Ovary (tissue), 10 donors: ENCODE measurements around the gene ULBP2. TPM values are rescaled to one million over a fixed set of nuclear protein-coding genes. Genes with fewer than 3 reads are reported as not detected.
A peak's percentile ranks its signal among the peaks of the same experiment; 100 is the strongest.

Experiments used
- DNase-seq, 5 donors: peaks; one replicate each; pipeline ENCODE4 v3.0.0-alpha.2; 2019 to 2020
- H3K27ac ChIP-seq, 2 donors: fragments of 200-600 bp; one replicate each; pipeline versions ENCODE4 v1.5.1 to v1.8.0; 2019 to 2022
- H3K27me3 ChIP-seq: fragments of 200-600 bp; one replicate; pipeline ENCODE4 v1.8.0; 2022
- H3K36me3 ChIP-seq: fragments of 200-600 bp; sonication (generic); one replicate; pipeline ENCODE4 v1.5.1; 2019
- H3K4me1 ChIP-seq: one replicate; pipeline ENCODE4 v1.8.1; 2013; ENCODE audit warnings: mild to moderate bottlenecking, moderate library complexity; ENCODE audit not compliant: insufficient read depth
- H3K4me3 ChIP-seq: fragments of 200-600 bp; sonication (generic); one replicate; pipeline ENCODE4 v1.5.1; 2017
- H3K9me3 ChIP-seq, 2 donors: fragments of 200-600 bp in 1 of 2; sonication (generic) in 1 of 2; one replicate each; pipeline versions ENCODE4 v1.5.1 to v1.8.1; 2013 to 2019; ENCODE audit warnings: mild to moderate bottlenecking in 1 of 2, moderate library complexity in 1 of 2
- EP300 ChIP-seq: sonication (generic); formaldehyde crosslinking; IDR thresholded peaks from one replicate; pipeline ENCODE4 v1.6.1; 2017; ENCODE audit warnings: antibody characterized with exemption
- POLR2A ChIP-seq: fragments of 450-650 bp; IDR thresholded peaks from one replicate; pipeline ENCODE4 v1.6.1; 2017; ENCODE audit warnings: antibody characterized with exemption, mild to moderate bottlenecking, moderate library complexity
- WGBS, 3 donors: extraction: QIAGEN DNeasy Blood & Tissue Kit in 1 of 3; methylation state at CpG; one replicate each; pipeline versions ENCODE4 v1.1.5 to v1.1.7; 2013 to 2017; 5-methylcytosine and 5-hydroxymethylcytosine counted together
- intact Hi-C, 4 donors: fragments of 100-400 bp; cut with DNase I; formaldehyde crosslinking; loops; one replicate each; pipeline versions ENCODE4 v1.11.0 to v1.15.1; 2022 to 2023
- long read RNA-seq, 3 donors: library from polyadenylated mRNA in 2 of 3; unstranded in 2 of 3; transcript quantifications; one replicate each; pipeline ENCODE4 v2.0.0 and lab custom pipeline, GENCODE V29; 2021 to 2026
- polyA plus RNA-seq, 2 donors: library from polyadenylated mRNA; stranded (reverse); fragments of 200-250 nt in 1 of 2; fragments of 350-450 nt in 1 of 2; fragmentation: Illumina TruSeq in 1 of 2; extraction: RNeasy Lipid Tissue Mini Kit (QIAGEN cat#74804) in 1 of 2; gene quantifications; one replicate each; pipeline ENCODE4 v1.2.3, GENCODE V29; 2013 to 2014
- total RNA-seq, 7 donors: library from RNA; depleted of rRNA in 2 of 7; stranded (reverse); fragments of >200 nt in 2 of 7; fragmentation: NEBNext Ultra II Directional in 3 of 7; extraction: Animal tissue kit (Norgen Biotek cat#: 25700) in 3 of 7; gene quantifications; one replicate each; pipeline versions ENCODE4 v1.1.0 to v1.2.4, GENCODE V29; 2016 to 2023
- TF ChIP-seq, protein P1 (sequence below), 3 donors: fragments of 450-650 bp in 2 of 3; fragments of 200-600 bp in 1 of 3; IDR thresholded peaks; one replicate each; pipeline versions ENCODE4 v1.5.1 to v1.8.0; 2016 to 2022; ENCODE audit warnings: antibody characterized with exemption in 3 of 3, mild to moderate bottlenecking in 1 of 3
- donor health status: DM: no; HTN: no; CAD: no; lungs with moderate emphysema.
- donor health status: DM: no; HTN: no; CAD: no.
- donor health status: Bipolar disorder and iron deficiency.
- donor health status: DM: yes; HTN: yes; CAD: no.
- donor health status: DM: no; HTN: no; CAD: no.
- donor health status: DM: yes; HTN: yes; CAD: no.

ULBP2 gene, protein sequence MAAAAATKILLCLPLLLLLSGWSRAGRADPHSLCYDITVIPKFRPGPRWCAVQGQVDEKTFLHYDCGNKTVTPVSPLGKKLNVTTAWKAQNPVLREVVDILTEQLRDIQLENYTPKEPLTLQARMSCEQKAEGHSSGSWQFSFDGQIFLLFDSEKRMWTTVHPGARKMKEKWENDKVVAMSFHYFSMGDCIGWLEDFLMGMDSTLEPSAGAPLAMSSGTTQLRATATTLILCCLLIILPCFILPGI
- total RNA-seq (under 1 TPM in 1 of 7 donors, not detected in 6; 0.23 TPM), polyA plus RNA-seq (1 to 10 TPM in 1 of 2 donors, under 1 TPM in 1; 0.08 to 3.6 TPM)
- long read RNA-seq, donor 1, result 0 reads
- long read RNA-seq, donor 2, partial matches to known transcripts, result 0 of 2 reads
- long read RNA-seq, donor 2, other reads (novel, unspliced or antisense), result 0 of 2 reads
- long read RNA-seq, donor 3, result 0 reads

DNA sequence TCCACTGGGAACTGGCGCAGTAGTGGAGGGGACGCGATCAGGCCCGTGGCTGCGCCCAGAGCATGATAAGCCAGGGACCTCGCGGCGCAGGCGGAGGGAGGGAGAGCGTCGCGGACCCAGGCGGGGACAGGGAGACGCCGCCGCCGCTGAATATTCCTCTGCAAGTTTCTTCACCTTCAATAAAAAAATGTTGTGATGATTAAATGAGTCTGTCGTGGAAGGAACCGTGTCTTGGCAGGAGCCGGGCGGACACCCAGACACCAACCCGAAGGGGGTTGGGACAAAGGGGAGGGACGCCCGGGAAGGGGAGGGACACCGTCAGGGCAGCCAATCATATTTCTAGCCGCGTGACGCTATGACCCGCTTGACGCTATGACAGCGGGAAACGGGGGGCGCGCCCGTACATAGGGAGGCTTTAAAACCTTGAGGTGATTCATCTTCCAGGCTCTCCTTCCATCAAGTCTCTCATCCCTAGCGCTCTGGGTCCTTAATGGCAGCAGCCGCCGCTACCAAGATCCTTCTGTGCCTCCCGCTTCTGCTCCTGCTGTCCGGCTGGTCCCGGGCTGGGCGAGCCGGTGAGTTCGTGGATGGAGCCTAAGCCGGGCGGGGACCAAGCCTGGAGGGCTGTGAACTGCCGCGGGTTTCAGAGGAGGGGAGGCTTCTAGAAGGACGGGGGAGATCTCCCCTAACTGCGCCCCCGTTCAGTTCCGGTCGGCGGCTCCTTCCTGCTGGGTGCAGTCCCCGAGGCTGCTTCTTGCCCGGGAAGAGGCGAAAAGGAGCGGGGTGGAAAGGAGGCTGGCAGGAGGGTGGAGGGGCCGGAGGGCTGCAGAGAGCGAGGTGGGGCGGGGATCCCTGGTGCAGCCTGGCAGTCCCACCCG is at the start of gene ULBP2:
ULBP2 (plus strand) TSS at position 432 of the 878 bp plus-strand sequence; CDS start at position 491, 59 bp downstream.
- peak in 4 of 5 donors; percentile 44 to 66 (median 56) for DNase-seq
- TF ChIP-seq POLR2A, result no peak
- TF ChIP-seq EP300, result no peak
- intact Hi-C loops, result no loop called here
- Histone ChIP-seq H3K36me3 (no peaks in the 10 kb centered on the region), H3K27ac (no peak within 1 kb of the TSS), H3K4me3 (peak within 1 kb of the TSS; percentile 25), H3K4me1 (peaks cover 1% of the 10 kb centered on the region), H3K27me3 (peaks cover 3% of the 10 kb centered on the region), H3K9me3 (no peaks in the 10 kb centered on the region)
- WGBS, 3 donors, result 1 to 2% (median 1%) methylated on average over 62 of the region's 62 CpGs

DNA sequence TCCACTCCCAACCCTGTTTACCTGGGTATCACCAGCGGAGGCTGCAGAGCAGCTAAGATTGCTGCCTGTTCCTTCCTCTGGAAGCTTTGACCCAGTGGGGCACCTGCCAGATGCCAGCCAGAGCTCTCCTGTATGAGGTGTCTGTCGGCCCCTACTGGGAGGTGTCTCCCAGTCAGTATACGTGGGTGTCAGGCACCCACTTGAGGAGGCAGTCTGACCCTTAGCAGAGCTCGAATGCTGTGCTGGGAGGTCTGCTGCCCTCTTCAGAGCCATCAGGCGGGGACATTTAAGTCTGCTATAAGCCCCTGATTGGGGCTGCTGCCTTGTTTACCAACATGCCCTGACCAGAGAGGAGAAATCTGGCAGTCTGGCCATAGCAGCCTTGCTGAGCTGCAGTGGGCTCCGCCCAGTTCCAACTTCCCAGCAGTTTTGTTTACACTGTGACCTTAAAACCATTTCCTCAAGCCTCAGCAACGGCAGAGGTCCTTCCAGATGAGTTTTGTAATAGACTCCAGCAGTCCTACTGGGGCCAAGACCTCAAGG is 46.7 kb upstream of the ULBP2 start:
- Histone ChIP-seq H3K4me3 (no peak overlapping the region), H3K4me1 (peaks cover 20% of the 10 kb centered on the region), H3K27ac (peak overlapping the region in 1 of 2 donors; percentile 68), H3K27me3 (no peaks in the 10 kb centered on the region), H3K36me3 (no peaks in the 10 kb centered on the region), H3K9me3 (no peaks in the 10 kb centered on the region)
- intact Hi-C loops, result no loop called here
- WGBS, 3 donors, result 26 to 36% (median 34%) methylated on average over 7 of the region's 7 CpGs
- DNase-seq, result peak; percentile 51 to 74 (median 67)
- no peak for TF ChIP-seq POLR2A
- TF ChIP-seq, protein P1, sequence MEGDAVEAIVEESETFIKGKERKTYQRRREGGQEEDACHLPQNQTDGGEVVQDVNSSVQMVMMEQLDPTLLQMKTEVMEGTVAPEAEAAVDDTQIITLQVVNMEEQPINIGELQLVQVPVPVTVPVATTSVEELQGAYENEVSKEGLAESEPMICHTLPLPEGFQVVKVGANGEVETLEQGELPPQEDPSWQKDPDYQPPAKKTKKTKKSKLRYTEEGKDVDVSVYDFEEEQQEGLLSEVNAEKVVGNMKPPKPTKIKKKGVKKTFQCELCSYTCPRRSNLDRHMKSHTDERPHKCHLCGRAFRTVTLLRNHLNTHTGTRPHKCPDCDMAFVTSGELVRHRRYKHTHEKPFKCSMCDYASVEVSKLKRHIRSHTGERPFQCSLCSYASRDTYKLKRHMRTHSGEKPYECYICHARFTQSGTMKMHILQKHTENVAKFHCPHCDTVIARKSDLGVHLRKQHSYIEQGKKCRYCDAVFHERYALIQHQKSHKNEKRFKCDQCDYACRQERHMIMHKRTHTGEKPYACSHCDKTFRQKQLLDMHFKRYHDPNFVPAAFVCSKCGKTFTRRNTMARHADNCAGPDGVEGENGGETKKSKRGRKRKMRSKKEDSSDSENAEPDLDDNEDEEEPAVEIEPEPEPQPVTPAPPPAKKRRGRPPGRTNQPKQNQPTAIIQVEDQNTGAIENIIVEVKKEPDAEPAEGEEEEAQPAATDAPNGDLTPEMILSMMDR (IDR thresholded peaks at IDR 0.05), result no peak
- no peak for TF ChIP-seq EP300

DNA sequence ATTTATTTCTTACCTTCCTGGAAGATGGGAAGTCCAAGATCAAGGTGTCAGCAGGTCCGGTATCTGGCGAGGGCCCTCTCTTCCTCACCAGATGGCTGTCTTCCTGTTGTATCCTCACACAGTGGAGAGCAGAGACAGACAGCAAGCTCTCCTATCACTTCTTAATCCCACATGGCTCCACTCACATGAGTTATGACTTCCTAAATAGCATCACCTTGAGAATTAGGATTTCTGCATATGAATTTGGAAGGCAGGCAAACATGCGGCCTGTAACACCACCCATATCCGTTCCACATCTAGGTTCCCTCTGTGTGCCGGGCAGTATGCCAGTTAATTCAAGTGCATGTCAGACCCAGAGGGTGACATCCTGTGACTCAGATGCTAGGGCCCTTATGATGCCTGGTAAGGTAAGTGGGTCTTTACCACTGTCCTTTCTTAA is 46.0 kb upstream of the ULBP2 start:
- peak in 3 of 5 donors; percentile 31 to 51 (median 35) for DNase-seq
- Histone ChIP-seq H3K4me3 (no peak overlapping the region), H3K4me1 (peaks cover 20% of the 10 kb centered on the region), H3K27ac (no peak overlapping the region), H3K9me3 (no peaks in the 10 kb centered on the region), H3K27me3 (no peaks in the 10 kb centered on the region), H3K36me3 (no peaks in the 10 kb centered on the region)
- WGBS, 3 donors, result 73 to 88% (median 82%) methylated on average over 5 of the region's 5 CpGs
- intact Hi-C loops, result no loop called here
- no peak for TF ChIP-seq EP300
- no peak for TF ChIP-seq POLR2A
- TF ChIP-seq, protein P1 (IDR thresholded peaks at IDR 0.05), result no peak

DNA sequence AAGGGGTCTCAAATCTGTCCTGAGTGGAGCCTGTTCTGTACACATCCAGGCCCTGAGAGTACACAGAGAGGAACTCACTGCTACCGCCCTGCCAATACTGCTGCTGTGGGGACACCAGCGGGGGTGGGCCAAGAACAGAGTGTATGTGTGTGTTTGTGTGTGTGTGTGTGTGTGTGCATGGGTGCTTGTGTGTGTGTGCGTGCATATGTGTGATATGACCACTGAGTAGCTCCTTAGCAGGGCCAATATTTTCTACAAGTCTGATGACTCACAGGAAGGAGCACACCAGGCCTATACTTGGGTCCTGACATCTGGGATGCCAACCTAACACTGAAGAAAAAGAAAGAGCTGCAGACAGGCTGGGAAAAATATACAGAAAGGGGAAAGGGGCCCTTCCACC is 45.3 kb upstream of the ULBP2 start:
- Histone ChIP-seq H3K36me3 (no peaks in the 10 kb centered on the region), H3K4me3 (no peak overlapping the region), H3K27ac (peak overlapping the region in 1 of 2 donors; percentile 66), H3K27me3 (no peaks in the 10 kb centered on the region), H3K9me3 (no peaks in the 10 kb centered on the region), H3K4me1 (peaks cover 20% of the 10 kb centered on the region)
- no peak for TF ChIP-seq EP300
- peak in 1 of 5 donors; percentile 29 for DNase-seq
- intact Hi-C loops, result no loop called here
- 90 to 97% (median 95%) methylated on average over 3 of the region's 3 CpGs for WGBS, 3 donors
